ENCODE data around the gene PPP2R2B.
"Not testable (repeated sequence)": the region's sequence is repeated elsewhere in the genome, so short reads cannot be mapped to it uniquely, and the experiment has no call there.

PPP2R2B gene

DNA sequence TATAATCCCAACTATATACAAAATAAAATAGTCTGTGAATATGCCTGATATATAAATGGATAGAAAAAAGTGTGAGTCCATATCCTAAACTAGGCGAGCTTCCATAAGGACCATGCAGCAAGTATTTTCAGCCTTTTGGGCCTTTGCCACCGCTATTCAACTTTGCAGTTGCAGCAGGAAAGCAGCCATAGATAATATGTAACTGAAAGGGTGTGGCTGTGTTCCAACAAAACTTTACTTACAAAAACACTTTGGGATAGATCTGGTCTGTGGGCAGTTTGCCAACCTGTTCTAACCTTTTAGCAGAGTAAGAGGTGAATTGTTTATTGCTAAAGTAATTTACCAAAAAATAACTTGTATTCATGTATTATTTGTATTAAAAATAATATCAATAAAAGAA lies 234.8 kb downstream of the PPP2R2B start:
- DNase-seq = no peak

- DNase-seq = no peak
Measured at GRCh38 chr5:146642410-146642809, 236.1 kb downstream of the PPP2R2B start.

- no peak for DNase-seq
Measured at GRCh38 chr5:146641941-146642340, 236.6 kb downstream of the PPP2R2B start.

GRCh38 chr5:146640285-146640896 lies 238.2 kb downstream of the PPP2R2B start:
- DNase-seq = no peak

DNA sequence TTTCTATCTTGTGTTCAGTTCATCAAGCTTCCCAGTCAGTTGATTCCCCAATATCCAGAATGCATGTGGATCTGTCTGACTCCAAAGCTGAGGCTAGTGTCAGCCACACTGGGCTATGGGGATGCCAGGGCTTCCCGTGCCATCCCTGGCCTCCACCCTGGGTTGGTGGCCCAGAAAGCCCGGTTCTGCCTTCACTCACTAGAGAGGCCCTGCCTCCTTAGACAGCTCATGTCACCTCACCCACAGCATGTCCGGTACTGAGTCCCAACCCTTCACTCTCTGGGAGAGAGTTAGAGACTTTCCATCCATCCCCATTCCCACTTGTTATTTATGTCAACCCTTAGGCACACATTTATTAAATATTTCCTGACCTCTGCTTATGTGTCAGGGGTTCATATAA lies 243.1 kb downstream of the PPP2R2B start:
- DNase-seq = no peak

DNA sequence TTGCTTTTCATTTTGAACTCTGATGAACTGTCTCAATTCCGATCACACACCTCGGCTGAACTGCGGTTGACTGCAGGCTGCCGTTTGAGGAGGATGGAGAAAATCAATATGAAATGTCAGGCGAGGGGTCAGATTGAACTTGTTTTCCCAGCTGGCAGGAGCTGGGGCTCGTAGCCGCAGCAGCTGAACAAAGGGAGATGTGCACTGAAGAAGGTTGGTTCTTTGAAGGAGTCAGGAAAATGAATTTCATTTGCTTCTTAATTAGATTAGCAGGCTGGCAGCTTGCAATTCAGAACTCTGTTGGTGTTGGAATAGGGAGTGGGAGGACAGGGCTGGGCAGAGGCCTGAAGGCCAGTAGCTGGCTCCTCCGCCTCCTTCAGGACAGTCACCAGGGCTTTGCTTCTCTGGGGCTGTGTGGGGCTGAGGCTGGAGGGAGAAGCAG lies 245.2 kb downstream of the PPP2R2B start:
- no peak for DNase-seq

DNA sequence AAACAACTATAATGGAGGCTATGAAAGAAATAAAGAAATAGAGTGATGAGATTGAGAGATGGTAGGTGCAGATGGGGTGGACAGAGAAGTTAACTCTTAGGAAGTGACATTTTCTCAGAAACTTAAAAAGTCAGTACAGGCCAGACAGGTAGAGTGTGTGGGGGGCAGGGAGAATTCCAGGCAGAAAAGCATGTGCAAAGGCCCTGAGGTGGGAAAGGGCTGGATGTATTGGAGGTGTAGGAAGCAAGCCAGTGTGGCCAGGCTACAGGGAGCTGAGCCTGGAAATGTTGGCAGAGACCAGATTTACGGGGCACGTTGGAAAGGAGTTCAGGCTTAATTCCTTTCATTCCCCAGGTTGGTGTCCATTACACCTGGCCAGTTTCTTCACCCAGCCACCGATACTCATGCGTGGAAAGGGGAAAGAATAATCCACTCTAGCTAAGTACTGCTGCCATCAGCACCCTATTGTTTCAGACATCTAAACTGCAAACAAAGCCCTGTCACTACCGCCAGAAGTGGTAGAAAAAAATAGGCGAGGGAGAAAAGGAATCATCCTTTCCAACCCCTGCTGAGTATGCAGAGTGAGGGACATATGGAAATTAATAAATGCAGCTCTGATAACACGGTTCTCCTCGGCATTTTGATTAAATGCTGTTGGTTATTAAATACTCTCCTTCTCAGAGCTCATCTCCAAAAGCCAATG lies 245.8 kb downstream of the PPP2R2B start:
- DNase-seq = no peak

- no peak for DNase-seq
Measured at GRCh38 chr5:146630472-146630871, 248.1 kb downstream of the PPP2R2B start.

GRCh38 chr5:146628950-146629349 lies 249.6 kb downstream of the PPP2R2B start:
- DNase-seq = no peak

DNA sequence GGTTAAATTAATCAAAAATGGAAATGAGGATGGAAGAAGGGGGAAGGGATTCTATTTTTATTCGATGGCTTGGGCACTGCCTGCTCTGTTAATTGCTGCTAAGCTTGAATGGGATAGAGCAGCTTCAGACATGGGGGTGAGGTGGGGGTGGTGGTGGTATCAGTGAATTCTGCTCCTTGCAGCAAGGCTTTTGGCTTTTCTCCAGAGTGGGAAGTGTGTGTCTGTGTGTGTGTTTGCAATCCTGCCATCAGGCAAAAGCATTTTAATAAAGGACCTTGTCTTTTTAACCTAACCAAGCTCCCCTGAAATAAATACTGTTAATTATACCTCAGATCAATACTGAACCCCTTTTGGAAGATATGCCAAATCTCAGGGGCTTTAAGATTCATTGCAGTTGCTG lies 251.6 kb downstream of the PPP2R2B start:
- DNase-seq = no peak

GRCh38 chr5:146624179-146624578 lies 254.4 kb downstream of the PPP2R2B start:
- DNase-seq = no peak

GRCh38 chr5:146623666-146624065 lies 254.9 kb downstream of the PPP2R2B start:
- no peak for DNase-seq

- no peak for DNase-seq
Measured at GRCh38 chr5:146623009-146623408, 255.5 kb downstream of the PPP2R2B start.

DNA sequence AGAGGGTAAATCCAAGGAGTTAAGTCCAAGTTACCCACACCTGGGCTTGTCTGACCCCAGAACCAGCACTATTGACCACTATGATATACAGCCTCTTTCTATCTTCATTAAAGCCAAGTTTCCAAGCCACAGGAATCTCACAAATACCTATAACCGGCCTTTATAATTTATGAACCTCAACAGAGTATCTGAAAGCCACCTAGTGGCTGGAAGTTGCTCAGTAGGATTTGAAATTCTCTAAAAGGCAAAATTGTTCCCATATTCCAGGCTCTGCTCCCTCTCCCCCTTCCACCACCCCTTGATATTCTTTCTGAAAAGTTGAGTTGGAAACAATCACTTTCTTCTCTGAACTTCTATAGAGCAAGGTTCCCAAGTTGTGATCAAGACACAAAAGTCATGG lies 256.2 kb downstream of the PPP2R2B start:
- no peak for DNase-seq

DNA sequence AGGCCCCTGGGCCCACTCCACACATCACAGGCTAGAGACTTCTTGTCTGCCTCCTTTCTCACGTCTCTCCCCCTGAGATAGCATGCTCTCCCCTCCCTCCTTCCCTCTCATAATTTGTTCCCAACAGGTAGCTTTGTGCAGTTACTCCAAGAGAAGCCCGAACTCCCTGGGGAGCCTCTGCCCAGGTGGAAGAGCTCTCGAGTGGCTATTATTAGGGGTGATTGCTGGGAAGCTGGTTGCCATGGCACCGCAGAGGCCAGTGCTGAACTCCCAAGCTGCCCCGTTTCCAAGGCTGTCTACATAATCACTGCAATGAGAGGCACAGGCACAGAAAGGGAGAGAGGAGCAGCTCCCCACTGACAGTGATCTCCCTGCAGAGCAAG lies 257.9 kb downstream of the PPP2R2B start:
- DNase-seq = no peak

- no peak for DNase-seq
Measured at GRCh38 chr5:146620031-146620668, 258.4 kb downstream of the PPP2R2B start.

DNA sequence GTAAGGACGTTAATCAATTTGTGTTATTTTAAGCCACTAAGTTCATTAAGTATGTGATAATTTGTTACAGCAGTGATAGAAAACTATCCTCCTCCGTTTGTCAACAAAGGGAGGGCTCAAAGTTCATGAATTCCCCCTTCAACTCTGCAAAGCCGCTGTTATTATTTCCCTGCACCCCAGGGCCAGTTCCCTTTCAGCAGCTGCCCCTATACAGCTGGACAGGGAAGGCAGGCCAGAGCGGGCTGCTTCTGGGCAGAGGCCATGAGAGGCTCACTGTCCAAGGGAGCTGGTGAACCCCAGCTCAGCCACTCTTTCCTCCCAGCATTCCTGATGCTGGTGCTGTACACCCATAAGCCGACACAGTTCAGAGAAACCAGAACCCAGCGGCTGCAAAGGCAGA lies 260.1 kb downstream of the PPP2R2B start:
- DNase-seq = no peak

GRCh38 chr5:146609731-146610130 lies 268.8 kb downstream of the PPP2R2B start:
- not testable (repeated sequence) for DNase-seq

GRCh38 chr5:146607659-146608332 lies 270.8 kb downstream of the PPP2R2B start:
- DNase-seq = no peak

DNA sequence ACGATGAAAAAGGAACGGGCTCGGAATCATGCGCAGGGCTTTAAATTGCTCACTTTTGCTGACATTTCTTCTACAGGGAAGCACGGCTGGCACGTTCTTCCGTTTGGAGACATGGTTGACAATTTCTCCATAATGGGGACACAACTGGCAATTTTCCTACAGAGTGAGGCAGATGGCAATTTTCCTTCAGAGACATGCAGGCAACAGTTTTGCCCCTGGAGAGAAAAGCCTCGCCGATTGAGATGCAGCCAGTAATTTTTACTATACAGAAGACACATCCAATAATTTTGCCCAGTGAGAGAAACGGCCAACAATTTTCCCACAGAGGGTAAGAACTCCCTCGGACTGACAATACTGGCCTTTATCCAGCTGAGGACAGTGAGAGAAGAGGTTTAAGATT lies 271.7 kb downstream of the PPP2R2B start:
- no peak for DNase-seq

GRCh38 chr5:146600376-146600775 lies 278.2 kb downstream of the PPP2R2B start:
- DNase-seq = no peak

DNA sequence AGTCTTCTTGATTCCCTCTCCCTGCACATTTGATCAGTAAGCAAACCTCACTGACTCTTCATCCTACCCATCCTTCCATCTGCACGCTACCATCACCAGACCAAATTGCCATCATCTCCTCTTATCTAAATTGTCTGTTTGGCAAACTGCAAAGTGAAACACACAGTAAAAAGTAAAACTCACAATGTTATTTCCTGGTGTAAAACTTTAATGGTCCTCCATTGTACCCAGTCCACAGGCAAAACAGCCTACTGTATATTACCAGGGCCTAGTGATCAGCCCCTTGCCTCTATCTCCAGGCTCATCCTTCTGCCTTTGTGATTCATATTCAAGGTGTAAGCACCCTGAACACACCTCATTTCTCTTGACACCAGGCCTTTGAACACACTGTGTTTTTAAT lies 279.3 kb downstream of the PPP2R2B start:
- no peak for DNase-seq

- no peak for DNase-seq
Measured at GRCh38 chr5:146595088-146595487, 283.5 kb downstream of the PPP2R2B start.

GRCh38 chr5:146592352-146592751 lies 286.2 kb downstream of the PPP2R2B start:
- peak; percentile 10 for DNase-seq

Measured in kidney glomerular epithelial cell (primary cell).